ENCODE data around the gene IFT43. TPM values are rescaled to one million over a fixed set of nuclear protein-coding genes. Genes with fewer than 3 reads are reported as not detected.

IFT43 gene
- polyA plus RNA-seq, 3 donors: 10.3 to 12.4 (median 10.5) TPM

GRCh38 chr14:75979648-75980565 is 5.7 kb upstream of the IFT43 start:
- no peak for DNase-seq
- H3K27me3 ChIP-seq (ENCODE audit: control insufficient read depth in 2 of 2, insufficient read depth in 2 of 2, low read length in 2 of 2): peaks cover 0 to 11% of the 10 kb centered on the region in 2 donors
- TF ChIP-seq CTCF (IDR thresholded peaks at IDR 0.05): no peak
- H3K36me3 Mint-ChIP-seq: peaks cover 0 to 1% of the 10 kb centered on the region in 2 donors
- H3K27ac ChIP-seq (ENCODE audit: low read depth in 1 of 2, low read length in 2 of 2): no peak overlapping the region
- no peak overlapping the region for H3K27ac Mint-ChIP-seq
- H3K4me1 ChIP-seq (ENCODE audit: control insufficient read depth in 1 of 2, insufficient read depth in 2 of 2, low read length in 2 of 2): peaks cover 17 to 20% of the 10 kb centered on the region in 2 donors
- H3K9me3 Mint-ChIP-seq: peaks cover 0 to 2% (median 0%) of the 10 kb centered on the region in 7 donors
- no peaks in the 10 kb centered on the region for H3K79me2 ChIP-seq (ENCODE audit: insufficient read depth, low read length)
- no peak overlapping the region for H3K9ac ChIP-seq (ENCODE audit: insufficient read depth, low read length, poor library complexity, severe bottlenecking)
- H3K27me3 Mint-ChIP-seq (ENCODE audit: low read depth in 3 of 3): peaks cover 17 to 41% (median 24%) of the 10 kb centered on the region in 3 donors
- H4K20me1 ChIP-seq (ENCODE audit: insufficient read depth, low read length): no peaks in the 10 kb centered on the region
- no peak overlapping the region for H2AFZ ChIP-seq (ENCODE audit: insufficient read depth, low read depth, low read length, poor library complexity, severe bottlenecking)
- H3K4me3 ChIP-seq (replicated peaks in 1 of 3; ENCODE audit: low read depth in 2 of 3, low read length in 3 of 3): no peak overlapping the region
- no peak overlapping the region for H3K4me2 ChIP-seq (replicated peaks; ENCODE audit: extremely low read depth, low read length, poor library complexity, severe bottlenecking)
- H3K9me3 ChIP-seq (replicated peaks in 1 of 2; ENCODE audit: control insufficient read depth in 1 of 2, insufficient read depth in 1 of 2, low read length in 2 of 2): no peaks in the 10 kb centered on the region
- intact Hi-C loops (cut with micrococcal nuclease): loop anchor here (2.0 to 10.0 kb wide), 3 partner anchors 75 to 405 kb away; partner anchors contain the start of genes FLVCR2 (in 1 of the 2) and GPATCH2L (in 1 of the 2)
- H3K4me3 Mint-ChIP-seq: no peak overlapping the region
- 91% methylated on average over 22 of the region's 27 CpGs for WGBS (ENCODE audit: insufficient coverage)
- H3K4me1 Mint-ChIP-seq: peaks cover 33% of the 10 kb centered on the region
- no peaks in the 10 kb centered on the region for H3K36me3 ChIP-seq (replicated peaks in 1 of 2; ENCODE audit: control insufficient read depth in 1 of 2, insufficient read depth in 2 of 2, low read length in 2 of 2)

- H2AFZ ChIP-seq (ENCODE audit: insufficient read depth, low read depth, low read length, poor library complexity, severe bottlenecking): no peak overlapping the region
- no peaks in the 10 kb centered on the region for H3K79me2 ChIP-seq (ENCODE audit: insufficient read depth, low read length)
- Mint-ChIP-seq H3K4me3 (peak overlapping the region; percentile 92 to 98), H3K36me3 (peaks cover 0 to 1% of the 10 kb centered on the region in 2 donors), H3K27me3 (ENCODE audit: low read depth in 3 of 3) (peaks cover 17 to 41% (median 24%) of the 10 kb centered on the region in 3 donors), H3K27ac (no peak overlapping the region), H3K4me1 (peaks cover 36% of the 10 kb centered on the region), H3K9me3 (peaks cover 0 to 2% (median 0%) of the 10 kb centered on the region in 7 donors)
- intact Hi-C loops (cut with micrococcal nuclease): loop anchor here (2.0 to 10.0 kb wide), 3 partner anchors 76 to 406 kb away; partner anchors contain the start of genes FLVCR2 (in 1 of the 2) and GPATCH2L (in 1 of the 2)
- no peak overlapping the region for H3K27ac ChIP-seq (ENCODE audit: low read depth in 1 of 2, low read length in 2 of 2)
- H4K20me1 ChIP-seq (ENCODE audit: insufficient read depth, low read length): no peaks in the 10 kb centered on the region
- no peaks in the 10 kb centered on the region for H3K36me3 ChIP-seq (replicated peaks in 1 of 2; ENCODE audit: control insufficient read depth in 1 of 2, insufficient read depth in 2 of 2, low read length in 2 of 2)
- no peak for TF ChIP-seq CTCF (IDR thresholded peaks at IDR 0.05)
- peaks cover 0 to 11% of the 10 kb centered on the region in 2 donors for H3K27me3 ChIP-seq (ENCODE audit: control insufficient read depth in 2 of 2, insufficient read depth in 2 of 2, low read length in 2 of 2)
- H3K4me2 ChIP-seq (replicated peaks; ENCODE audit: extremely low read depth, low read length, poor library complexity, severe bottlenecking): peak overlapping the region; percentile 88
- no peak for DNase-seq
- peak overlapping the region; percentile 76 for H3K9ac ChIP-seq (ENCODE audit: insufficient read depth, low read length, poor library complexity, severe bottlenecking)
- H3K9me3 ChIP-seq (replicated peaks in 1 of 2; ENCODE audit: control insufficient read depth in 1 of 2, insufficient read depth in 1 of 2, low read length in 2 of 2): no peaks in the 10 kb centered on the region
- peak overlapping the region in 1 of 3 experiments; percentile 83 for H3K4me3 ChIP-seq (replicated peaks in 1 of 3; ENCODE audit: low read depth in 2 of 3, low read length in 3 of 3)
- H3K4me1 ChIP-seq (ENCODE audit: control insufficient read depth in 1 of 2, insufficient read depth in 2 of 2, low read length in 2 of 2): peaks cover 20 to 25% of the 10 kb centered on the region in 2 donors
- 86% methylated on average over 3 of the region's 8 CpGs for WGBS (ENCODE audit: insufficient coverage)
These were observed 4.7 kb upstream of the IFT43 start for GRCh38 chr14:75980856-75981255.
